HEK293T (cell line): ENCODE measurements around the gene TMEM43.

Experiments used
- BHLHE40 ChIP-seq: fragments of 450-650 bp; IDR thresholded peaks from 2 replicates; pipeline ENCODE4 v1.6.1; 2016; ENCODE audit warnings: mild to moderate bottlenecking, moderate library complexity, borderline replicate concordance
- HDGF ChIP-seq: fragments of 450-650 bp; IDR thresholded peaks from 2 replicates; pipeline ENCODE4 v1.6.1; 2017; ENCODE audit warnings: antibody characterized with exemption, borderline replicate concordance
- ZNF384 ChIP-seq: fragments of 450-650 bp; IDR thresholded peaks from 2 replicates; pipeline ENCODE4 v1.6.1; 2016

GRCh38 chr3:14097616-14098391, 27.0 kb upstream of the TMEM43 start:
- no peak for TF ChIP-seq ZNF384
- no peak for TF ChIP-seq BHLHE40
- no peak for TF ChIP-seq HDGF
